ENCODE data around the gene SPOCK1. TPM values are rescaled to one million over a fixed set of nuclear protein-coding genes. Genes with fewer than 3 reads are reported as not detected.

SPOCK1 gene
- total and polyA plus RNA-seq, 2 of the 4 experiments (the other 2 are of a cell fraction), result 5.0 to 20.3 TPM

- TF ChIP-seq, protein P1, sequence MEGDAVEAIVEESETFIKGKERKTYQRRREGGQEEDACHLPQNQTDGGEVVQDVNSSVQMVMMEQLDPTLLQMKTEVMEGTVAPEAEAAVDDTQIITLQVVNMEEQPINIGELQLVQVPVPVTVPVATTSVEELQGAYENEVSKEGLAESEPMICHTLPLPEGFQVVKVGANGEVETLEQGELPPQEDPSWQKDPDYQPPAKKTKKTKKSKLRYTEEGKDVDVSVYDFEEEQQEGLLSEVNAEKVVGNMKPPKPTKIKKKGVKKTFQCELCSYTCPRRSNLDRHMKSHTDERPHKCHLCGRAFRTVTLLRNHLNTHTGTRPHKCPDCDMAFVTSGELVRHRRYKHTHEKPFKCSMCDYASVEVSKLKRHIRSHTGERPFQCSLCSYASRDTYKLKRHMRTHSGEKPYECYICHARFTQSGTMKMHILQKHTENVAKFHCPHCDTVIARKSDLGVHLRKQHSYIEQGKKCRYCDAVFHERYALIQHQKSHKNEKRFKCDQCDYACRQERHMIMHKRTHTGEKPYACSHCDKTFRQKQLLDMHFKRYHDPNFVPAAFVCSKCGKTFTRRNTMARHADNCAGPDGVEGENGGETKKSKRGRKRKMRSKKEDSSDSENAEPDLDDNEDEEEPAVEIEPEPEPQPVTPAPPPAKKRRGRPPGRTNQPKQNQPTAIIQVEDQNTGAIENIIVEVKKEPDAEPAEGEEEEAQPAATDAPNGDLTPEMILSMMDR (conservative IDR thresholded peaks at IDR 0.05; ENCODE audit: low read depth, low read length), result no peak
- no peak for TF ChIP-seq POLR2A (IDR thresholded peaks at IDR 0.05; ENCODE audit: low read depth, low read length)
- no peak for TF ChIP-seq ELK1 (IDR thresholded peaks at IDR 0.05; ENCODE audit: borderline replicate concordance, low read depth, low read length)
- no peak for TF ChIP-seq RFX5 (IDR thresholded peaks at IDR 0.05; ENCODE audit: low read depth, low read length)
- no peak for TF ChIP-seq RAD21 (IDR thresholded peaks at IDR 0.05; ENCODE audit: low read length)
- TF ChIP-seq MAZ (IDR thresholded peaks at IDR 0.05; ENCODE audit: borderline replicate concordance, low read depth, low read length), result no peak
- no peak for TF ChIP-seq RCOR1 (IDR thresholded peaks at IDR 0.05; ENCODE audit: insufficient replicate concordance, low read length)
- TF ChIP-seq CEBPB (IDR thresholded peaks at IDR 0.05; ENCODE audit: low read depth, low read length), result no peak
- TF ChIP-seq CHD1 (IDR thresholded peaks at IDR 0.05; ENCODE audit: low read depth, low read length), result no peak
- TF ChIP-seq FOS (IDR thresholded peaks at IDR 0.05; ENCODE audit: low read depth, low read length), result no peak
- TF ChIP-seq NFE2L2 (IDR thresholded peaks at IDR 0.05; ENCODE audit: low read depth, low read length), result no peak
- no peak for TF ChIP-seq MXI1 (IDR thresholded peaks at IDR 0.05; ENCODE audit: borderline replicate concordance, low read depth, low read length)
- no peak for TF ChIP-seq BHLHE40 (IDR thresholded peaks at IDR 0.05; ENCODE audit: low read depth, low read length)
- no peak for TF ChIP-seq SMC3 (IDR thresholded peaks at IDR 0.05; ENCODE audit: low read depth, low read length)
- Histone ChIP-seq H3K79me1 (ENCODE audit: low read depth in 1 of 2, low read length in 2 of 2) (no peaks in the 10 kb centered on the region), H3K36me3 (ENCODE audit: control insufficient read depth, insufficient read depth, low read length) (no peaks in the 10 kb centered on the region), H4K8ac (ENCODE audit: low read depth in 2 of 2, low read length in 2 of 2) (no peak overlapping the region), H4K91ac (ENCODE audit: insufficient read depth, low read depth, low read length) (0 out of 2 replicates have a peak overlapping the region, but pooled peaks have one; percentile 38), H3K9me3 (ENCODE audit: control insufficient read depth, insufficient read depth, low read length) (no peaks in the 10 kb centered on the region), H3K4me3 (ENCODE audit: insufficient read depth, low read depth, low read length) (no peak overlapping the region), H4K20me1 (ENCODE audit: insufficient read depth, low read length) (no peaks in the 10 kb centered on the region), H3K4me1 (ENCODE audit: control insufficient read depth, insufficient read depth, low read length) (no peaks in the 10 kb centered on the region; the same call in 1 of the 2 replicates), H3K23ac (ENCODE audit: low read depth, low read length) (no peak overlapping the region), H2BK15ac (ENCODE audit: low read depth, low read length) (no peak overlapping the region), H3K14ac (replicated peaks; ENCODE audit: low read depth, low read length) (peak overlapping the region; percentile 37; the same call in 1 of the 2 replicates), H3K27ac (ENCODE audit: insufficient read depth, low read length) (no peak overlapping the region), H2AK5ac (ENCODE audit: low read depth, low read length) (no peak overlapping the region), H2BK5ac (ENCODE audit: low read depth, low read length, poor library complexity, severe bottlenecking) (no peak overlapping the region), H3K27me3 (ENCODE audit: control insufficient read depth, insufficient read depth, low read length) (peaks cover 2% of the 10 kb centered on the region; the same call in 1 of the 2 replicates), H2BK20ac (ENCODE audit: low read depth, low read length) (peak overlapping the region; percentile 64), H3K56ac (ENCODE audit: extremely low read depth, insufficient read depth, low read length) (no peak overlapping the region), H2AFZ (replicated peaks; ENCODE audit: low read length, poor library complexity) (peak overlapping the region; percentile 69), H3K9me1 (ENCODE audit: insufficient read depth, low read length) (no peaks in the 10 kb centered on the region), H2AK9ac (replicated peaks; ENCODE audit: low read depth, low read length, poor library complexity) (no peak overlapping the region), H3K4me2 (ENCODE audit: low read depth, low read length) (no peak overlapping the region), H3K18ac (ENCODE audit: low read depth, low read length) (no peak overlapping the region), H3K4ac (ENCODE audit: low read depth, low read length) (peak overlapping the region; percentile 24), H3K9ac (ENCODE audit: low read depth, low read length) (no peak overlapping the region), H2BK120ac (ENCODE audit: low read depth, low read length) (peak overlapping the region; percentile 49; the same call in 1 of the 2 replicates), H4K5ac (ENCODE audit: low read depth, low read length) (no peak overlapping the region)
- WGBS, 2 experiments (ENCODE audit: extremely low coverage in 2 of 2, insufficient read length in 1 of 2), result no CpG with 5 or more reads among the region's 4 CpGs
- in situ Hi-C loops (cut with MboI; ENCODE audit: low sequenced_read_pairs) (loop anchor here (25.0 kb wide), 1 partner anchor 437 kb away; the partner anchor contains the start of gene KLHL3), intact Hi-C loops (cut with micrococcal nuclease) (no loop called here), dilution Hi-C loops (cut with HindIII; ENCODE audit: low sequenced_read_pairs, unreplicated experiment) (no loop called here)
- DNase-seq (peak; percentile 65), ATAC-seq (ENCODE audit: low read depth) (peak; percentile 71)
- ChIA-PET POLR2A (ENCODE audit: unreplicated experiment) (no interaction called here), CTCF (interaction anchor here (1.0 kb wide), 1 partner anchor 10 kb away, joined by 3 read pairs; no protein-coding TSS in a partner anchor)
- BruUV-seq (replicated peaks), result no TSS peak
Measured at GRCh38 chr5:137300411-137301240, 198.5 kb downstream of the SPOCK1 start.

Data from IMR-90 (cell line).